ENCODE results near the gene PALD1.

PALD1 gene

GRCh38 chr10:70457759-70458305 is 20.7 kb upstream of the PALD1 start:
- FAIRE-seq (no peak), DNase-seq (ENCODE audit: insufficient read length, low spot score) (no peak)

- FAIRE-seq = no peak
These were observed 20.1 kb upstream of the PALD1 start for GRCh38 chr10:70458329-70459060.

GRCh38 chr10:70459061-70459773 is 19.4 kb upstream of the PALD1 start:
- DNase-seq (ENCODE audit: insufficient read length, low spot score) (no peak), FAIRE-seq (no peak)

More at GRCh38 chr10:70458329-70459060, 20.1 kb upstream of the PALD1 start:
- no peak for DNase-seq (ENCODE audit: insufficient read length, low spot score)

DNA sequence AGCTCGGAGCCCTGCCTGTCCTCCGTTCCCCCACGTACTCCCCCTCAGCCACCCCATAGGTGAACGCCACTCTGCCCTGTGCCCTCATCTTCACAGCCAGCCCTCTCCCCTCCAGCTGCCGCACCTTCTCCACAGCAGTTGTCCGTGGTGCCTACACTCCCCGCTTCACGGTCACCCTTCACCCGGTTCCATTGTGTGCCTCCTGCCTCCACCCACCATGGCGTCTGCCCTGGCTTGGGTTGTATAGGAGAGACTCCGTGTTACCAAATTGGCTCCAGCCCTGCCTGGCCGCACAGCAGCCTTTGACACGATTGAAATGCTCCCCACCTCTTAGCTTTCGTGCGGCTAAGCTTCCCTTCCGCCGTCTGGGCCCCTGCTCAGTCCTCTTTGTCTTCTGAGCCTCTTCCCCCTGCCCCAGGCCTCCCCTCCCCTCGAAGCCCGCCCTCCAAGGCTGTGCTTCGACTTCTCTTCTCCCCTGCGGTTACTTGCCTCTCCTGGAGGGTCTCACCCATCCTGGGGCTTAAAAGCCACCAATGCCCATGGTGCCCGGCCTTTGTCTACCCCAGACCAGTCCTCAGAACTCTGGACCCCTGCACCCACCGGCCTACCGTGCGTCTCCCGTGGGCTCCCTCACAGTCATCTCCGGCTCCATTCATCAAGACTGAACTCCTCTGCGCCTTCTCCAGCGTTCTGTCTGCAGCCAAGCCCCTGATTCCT is 18.6 kb upstream of the PALD1 start:
- FAIRE-seq (no peak), DNase-seq (ENCODE audit: insufficient read length, low spot score) (no peak)

- DNase-seq (ENCODE audit: insufficient read length, low spot score) (peak; percentile 82), FAIRE-seq (peak; percentile 60)
These were observed 16.9 kb upstream of the PALD1 start for GRCh38 chr10:70461397-70462348.

GRCh38 chr10:70462349-70462984 is 16.1 kb upstream of the PALD1 start:
- no peak for FAIRE-seq
- no peak for DNase-seq (ENCODE audit: insufficient read length, low spot score)

- FAIRE-seq = no peak
These were observed 13.3 kb upstream of the PALD1 start for GRCh38 chr10:70465278-70465677.

DNA sequence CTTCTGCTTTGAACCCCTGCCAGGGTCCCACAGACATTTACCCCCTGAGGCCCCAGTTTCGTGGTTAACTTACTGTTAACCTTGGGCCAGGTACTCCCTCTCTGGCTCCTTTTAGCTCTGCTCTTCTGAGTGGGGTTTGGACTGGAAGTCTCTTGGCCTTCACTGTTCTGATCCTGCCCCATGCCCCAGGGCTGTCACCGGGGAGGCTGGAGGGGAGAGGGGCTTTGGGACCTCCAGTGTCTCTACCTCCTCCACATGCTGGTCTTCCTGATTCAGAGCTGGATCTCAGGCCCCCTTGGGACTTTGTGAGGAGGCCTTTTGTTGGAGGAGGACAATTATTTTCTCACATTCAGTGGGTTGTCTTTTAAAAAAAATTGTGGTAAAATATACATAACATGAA is 12.7 kb upstream of the PALD1 start:
- DNase-seq (ENCODE audit: insufficient read length, low spot score) (no peak), FAIRE-seq (no peak)

More at GRCh38 chr10:70465278-70465677, 13.3 kb upstream of the PALD1 start:
- no peak for DNase-seq (ENCODE audit: insufficient read length, low spot score)

GRCh38 chr10:70466951-70467350 is 11.6 kb upstream of the PALD1 start:
- DNase-seq (ENCODE audit: insufficient read length, low spot score) = no peak
- no peak for FAIRE-seq

DNA sequence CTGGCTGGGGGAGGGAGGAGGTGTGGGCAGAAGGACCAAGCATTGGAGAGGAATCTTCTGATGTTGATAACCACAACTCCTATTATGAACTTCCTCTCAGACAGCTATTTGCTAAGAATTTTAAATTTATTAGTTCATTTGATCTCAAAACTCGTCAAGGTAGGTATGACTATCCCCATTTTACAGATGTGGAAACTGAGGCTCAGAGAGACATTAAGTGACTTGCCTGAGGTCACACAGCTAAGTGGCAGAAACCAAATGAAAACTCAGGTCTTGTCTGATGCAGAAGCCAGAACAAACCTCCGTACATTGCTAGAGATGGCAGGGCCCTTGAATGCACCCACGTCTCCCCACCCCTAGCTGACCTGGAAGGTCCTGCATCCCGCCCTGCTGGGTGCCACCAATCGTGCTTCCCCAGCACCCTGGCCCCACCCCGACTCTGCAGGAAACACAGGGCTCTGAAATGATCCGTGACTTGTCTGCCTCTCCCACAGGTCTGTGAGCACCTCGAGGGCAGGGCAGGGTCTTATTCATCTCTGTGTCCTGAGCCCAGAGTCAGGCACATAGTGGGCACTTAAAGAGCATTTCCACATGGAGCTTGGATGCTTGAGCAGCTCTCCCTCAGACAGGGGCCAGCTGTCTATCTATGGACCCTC is 5.6 kb upstream of the PALD1 start:
- FAIRE-seq = no peak
- DNase-seq (ENCODE audit: insufficient read length, low spot score) = no peak

- FAIRE-seq (no peak), DNase-seq (ENCODE audit: insufficient read length, low spot score) (no peak)
These were observed 3.8 kb upstream of the PALD1 start for GRCh38 chr10:70474780-70475179.

GRCh38 chr10:70475661-70476060 is 2.9 kb upstream of the PALD1 start:
- FAIRE-seq (no peak), DNase-seq (ENCODE audit: insufficient read length, low spot score) (no peak)

GRCh38 chr10:70476249-70477035 is 2.1 kb upstream of the PALD1 start:
- DNase-seq (ENCODE audit: insufficient read length, low spot score) = no peak

GRCh38 chr10:70477661-70478162 is 855 bp upstream of the PALD1 start:
- DNase-seq (ENCODE audit: insufficient read length, low spot score) (no peak), FAIRE-seq (no peak)

More at GRCh38 chr10:70476249-70477035, 2.1 kb upstream of the PALD1 start:
- no peak for FAIRE-seq

- DNase-seq (ENCODE audit: insufficient read length, low spot score) (no peak), FAIRE-seq (no peak)
These were observed 606 bp downstream of the PALD1 start for GRCh38 chr10:70479165-70479581.

DNA sequence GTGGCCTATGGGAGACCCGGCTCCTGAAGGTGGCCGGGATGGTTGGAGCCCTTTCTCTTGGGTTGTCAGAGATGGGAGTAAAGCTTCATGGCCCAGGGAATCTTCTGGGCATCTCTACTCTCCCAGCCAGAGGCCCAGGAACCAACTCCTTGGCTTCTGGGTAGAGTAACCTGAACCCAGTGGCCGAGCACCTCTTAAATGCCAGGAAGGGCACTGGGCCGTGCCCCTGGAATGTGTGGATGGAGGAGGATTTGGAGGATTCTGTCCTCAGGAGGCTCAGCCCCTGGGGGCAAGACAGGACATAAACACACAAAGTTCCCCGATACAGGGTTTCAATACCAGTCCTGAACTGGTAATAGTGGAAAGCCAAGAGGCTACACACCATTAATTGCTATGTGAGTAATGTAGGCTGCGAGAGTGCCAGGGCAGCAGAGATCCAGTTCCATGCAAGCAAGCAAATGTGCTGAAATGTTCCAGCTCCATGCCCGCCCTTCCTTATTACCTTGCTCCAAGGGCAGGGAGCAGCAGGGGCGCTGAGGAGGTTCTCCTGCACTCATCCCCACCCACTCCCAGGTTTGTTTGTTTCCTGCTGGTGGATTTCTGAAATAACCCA is 1.2 kb downstream of the PALD1 start:
- no peak for FAIRE-seq
- no peak for DNase-seq (ENCODE audit: insufficient read length, low spot score)

DNA sequence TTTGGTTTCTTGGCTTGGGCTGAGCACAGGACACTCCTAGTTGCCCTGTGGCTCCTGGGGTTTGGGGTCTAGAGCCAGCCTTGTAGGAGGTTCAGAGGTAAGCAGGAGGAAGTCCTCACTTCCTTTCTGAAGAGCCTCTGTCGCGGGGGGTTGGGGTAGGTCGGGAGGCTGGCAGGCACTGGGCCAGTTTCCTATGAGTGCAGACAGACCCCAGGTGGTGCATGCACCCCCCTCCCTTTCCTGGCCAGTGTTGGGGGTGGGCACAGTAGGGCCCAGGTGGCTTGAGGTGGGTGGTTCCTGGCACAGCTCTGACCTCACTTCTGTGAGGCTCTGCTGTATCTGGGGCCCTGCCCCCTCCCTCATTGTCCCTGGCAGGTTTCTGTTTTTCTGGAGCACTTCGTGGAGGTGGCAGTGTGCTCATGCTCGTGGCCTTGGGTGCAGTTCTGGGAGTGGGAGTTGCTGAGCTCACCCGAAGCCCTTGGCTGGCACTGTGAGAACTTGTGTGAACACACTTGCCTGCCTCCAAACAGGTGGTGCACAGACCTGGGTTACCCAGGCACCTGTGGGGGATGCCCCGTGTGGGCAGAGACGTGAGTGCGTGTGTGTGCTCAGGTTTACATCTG is 1.8 kb downstream of the PALD1 start:
- no peak for DNase-seq (ENCODE audit: insufficient read length, low spot score)
- FAIRE-seq = peak; percentile 54

Measured in HTR-8/SVneo (cell line).